Raji (cell line): ENCODE measurements around the gene XPNPEP1.
A peak's percentile ranks its signal among the peaks of the same experiment; 100 is the strongest.

Experiments used
- POLR2A ChIP-seq: IDR thresholded peaks from 2 replicates; pipeline ENCODE4 v1.6.1; 2011; ENCODE audit warnings: low read depth, low read length, control low read depth; ENCODE audit not compliant: insufficient read depth

The XPNPEP1 gene

GRCh38 chr10:109913306-109913892 is 9.9 kb downstream of the XPNPEP1 start:
- TF ChIP-seq POLR2A: no peak

- 0 out of 2 replicates have a peak, but pooled peaks have one; percentile 32 for TF ChIP-seq POLR2A
Measured at GRCh38 chr10:109912335-109913281, 10.7 kb downstream of the XPNPEP1 start.

- no peak for TF ChIP-seq POLR2A
Measured at GRCh38 chr10:109911903-109912302, 11.4 kb downstream of the XPNPEP1 start.

- TF ChIP-seq POLR2A: no peak
Measured at GRCh38 chr10:109906316-109906715, 17.0 kb downstream of the XPNPEP1 start.

GRCh38 chr10:109904397-109904796 is 18.9 kb downstream of the XPNPEP1 start:
- no peak for TF ChIP-seq POLR2A

DNA sequence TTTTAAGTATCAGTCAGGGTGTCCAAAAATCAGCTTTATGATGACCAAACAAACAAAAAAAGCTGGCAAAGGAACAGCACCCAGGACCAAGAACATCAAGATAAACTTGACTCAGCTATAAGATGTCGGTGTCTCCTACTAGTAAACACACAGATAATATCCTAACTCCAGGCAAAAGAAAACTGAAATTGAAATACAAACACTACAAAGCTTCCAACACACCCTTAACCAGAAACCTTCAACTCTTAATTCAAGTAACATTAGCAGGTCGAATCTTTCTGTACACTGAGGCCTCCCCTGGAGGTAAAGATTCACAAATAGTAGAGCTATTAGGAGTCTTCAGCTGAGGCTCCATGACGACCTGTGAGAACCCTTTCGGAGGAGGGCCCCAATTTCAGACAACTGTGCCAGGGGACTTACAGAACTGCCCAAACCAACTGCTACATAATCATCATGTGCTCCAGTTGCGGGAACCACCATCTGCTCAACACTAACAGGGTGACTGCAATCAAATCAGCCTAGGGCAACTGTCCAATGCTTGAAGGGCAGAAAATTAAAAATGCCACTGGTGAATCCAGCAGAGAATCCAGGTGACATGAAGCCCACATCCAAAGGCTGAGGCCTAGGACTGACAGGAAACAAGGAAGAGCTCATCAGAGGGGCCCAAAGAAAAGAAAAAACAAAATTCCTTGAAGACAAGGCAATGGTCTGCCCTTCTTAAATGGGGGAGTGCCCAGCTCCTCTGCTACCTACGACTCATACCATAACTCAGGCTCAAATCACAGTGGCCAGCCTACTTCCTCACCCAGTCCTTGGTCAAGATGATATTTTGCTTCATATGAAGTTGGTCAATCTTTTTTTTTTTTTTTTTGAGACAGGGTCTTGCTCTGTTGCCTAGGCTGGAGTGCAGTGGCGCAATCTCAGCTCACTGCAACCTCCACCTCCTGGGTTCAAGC is 20.0 kb downstream of the XPNPEP1 start:
- TF ChIP-seq POLR2A: no peak

GRCh38 chr10:109899356-109900331 is 23.7 kb downstream of the XPNPEP1 start:
- TF ChIP-seq POLR2A: no peak

GRCh38 chr10:109898666-109899355 is 24.5 kb downstream of the XPNPEP1 start:
- no peak for TF ChIP-seq POLR2A

- TF ChIP-seq POLR2A: no peak
Measured at GRCh38 chr10:109898007-109898406, 25.3 kb downstream of the XPNPEP1 start.

- TF ChIP-seq POLR2A: no peak
Measured at GRCh38 chr10:109895848-109896247, 27.5 kb downstream of the XPNPEP1 start.

- no peak for TF ChIP-seq POLR2A
Measured at GRCh38 chr10:109895095-109895818, 28.1 kb downstream of the XPNPEP1 start.

DNA sequence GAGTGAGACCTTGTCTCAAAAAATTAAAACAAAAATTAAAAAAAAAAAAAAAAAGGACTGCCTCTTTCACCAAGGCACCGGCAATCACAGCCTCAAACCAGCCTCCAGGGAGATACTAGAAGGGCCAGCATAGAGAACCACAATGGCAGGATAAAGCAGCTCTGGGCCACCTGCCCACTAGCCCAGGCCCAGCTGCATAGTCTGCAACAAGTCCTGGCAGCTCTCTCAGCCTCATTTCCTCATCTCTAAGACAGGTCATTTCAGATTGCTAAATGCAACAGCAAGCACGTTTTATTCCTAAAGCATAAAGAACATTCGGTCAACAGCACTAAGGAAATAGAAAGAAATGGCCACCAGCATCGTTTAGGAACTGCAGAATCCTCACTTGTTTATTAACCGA is 28.8 kb downstream of the XPNPEP1 start:
- TF ChIP-seq POLR2A: no peak

- no peak for TF ChIP-seq POLR2A
Measured at GRCh38 chr10:109893386-109893785, 29.9 kb downstream of the XPNPEP1 start.
